ENCODE data around the gene DNAJC7. TPM values are rescaled to one million over a fixed set of nuclear protein-coding genes. Genes with fewer than 3 reads are reported as not detected.
"Not testable (repeated sequence)": the region's sequence is repeated elsewhere in the genome, so short reads cannot be mapped to it uniquely, and the experiment has no call there.

The DNAJC7 gene
- total RNA-seq, 1 experiment from 2014 or later, result 97.3 TPM

- Histone ChIP-seq H3K27me3 (ENCODE audit: control insufficient read depth, insufficient read depth, low read length) (no peaks in the 10 kb centered on the region), H3K36me3 (replicated peaks; ENCODE audit: control insufficient read depth, insufficient read depth, low read length) (no peaks in the 10 kb centered on the region), H3K4me3 (ENCODE audit: insufficient read depth, low read depth, low read length) (no peak overlapping the region)
- DNase-seq, result no peak
These were observed 68.3 kb downstream of the DNAJC7 start for GRCh38 chr17:41948762-41949460.

GRCh38 chr17:41944943-41945342 lies 72.3 kb downstream of the DNAJC7 start:
- Histone ChIP-seq H3K27me3 (ENCODE audit: control insufficient read depth, insufficient read depth, low read length) (no peaks in the 10 kb centered on the region), H3K36me3 (replicated peaks; ENCODE audit: control insufficient read depth, insufficient read depth, low read length) (no peaks in the 10 kb centered on the region), H3K4me3 (ENCODE audit: insufficient read depth, low read depth, low read length) (no peak overlapping the region)
- no peak for DNase-seq

- Histone ChIP-seq H3K4me3 (ENCODE audit: insufficient read depth, low read depth, low read length) (no peak overlapping the region), H3K36me3 (replicated peaks; ENCODE audit: control insufficient read depth, insufficient read depth, low read length) (no peaks in the 10 kb centered on the region), H3K27me3 (ENCODE audit: control insufficient read depth, insufficient read depth, low read length) (no peaks in the 10 kb centered on the region)
- no peak for DNase-seq
These were observed 73.7 kb downstream of the DNAJC7 start for GRCh38 chr17:41943492-41943891.

- Histone ChIP-seq H3K4me3 (ENCODE audit: insufficient read depth, low read depth, low read length) (no peak overlapping the region), H3K36me3 (replicated peaks; ENCODE audit: control insufficient read depth, insufficient read depth, low read length) (no peaks in the 10 kb centered on the region), H3K27me3 (ENCODE audit: control insufficient read depth, insufficient read depth, low read length) (no peaks in the 10 kb centered on the region)
- peak; percentile 23 for DNase-seq
These were observed 74.4 kb downstream of the DNAJC7 start for GRCh38 chr17:41942626-41943373.

- H3K4me3 ChIP-seq (ENCODE audit: insufficient read depth, low read depth, low read length), result no peak overlapping the region
- no peaks in the 10 kb centered on the region for H3K27me3 ChIP-seq (ENCODE audit: control insufficient read depth, insufficient read depth, low read length)
- H3K36me3 ChIP-seq (replicated peaks; ENCODE audit: control insufficient read depth, insufficient read depth, low read length), result no peaks in the 10 kb centered on the region
- DNase-seq, result peak; percentile 16
These were observed 76.1 kb downstream of the DNAJC7 start for GRCh38 chr17:41941168-41941567.

- Histone ChIP-seq H3K36me3 (replicated peaks; ENCODE audit: control insufficient read depth, insufficient read depth, low read length) (no peaks in the 10 kb centered on the region; the same call in none of the 2 replicates), H3K4me3 (ENCODE audit: insufficient read depth, low read depth, low read length) (no peak overlapping the region), H3K27me3 (ENCODE audit: control insufficient read depth, insufficient read depth, low read length) (no peaks in the 10 kb centered on the region)
- no peak for DNase-seq
These were observed 77.5 kb downstream of the DNAJC7 start for GRCh38 chr17:41939693-41940090.

- no peak for DNase-seq
- H3K4me3 ChIP-seq (ENCODE audit: insufficient read depth, low read depth, low read length), result no peak overlapping the region
- H3K27me3 ChIP-seq (ENCODE audit: control insufficient read depth, insufficient read depth, low read length), result no peaks in the 10 kb centered on the region
- no peaks in the 10 kb centered on the region; the same call in none of the 2 replicates for H3K36me3 ChIP-seq (replicated peaks; ENCODE audit: control insufficient read depth, insufficient read depth, low read length)
These were observed 78.1 kb downstream of the DNAJC7 start for GRCh38 chr17:41939044-41939692.

- Histone ChIP-seq H3K27me3 (ENCODE audit: control insufficient read depth, insufficient read depth, low read length) (no peaks in the 10 kb centered on the region), H3K36me3 (replicated peaks; ENCODE audit: control insufficient read depth, insufficient read depth, low read length) (no peaks in the 10 kb centered on the region; the same call in none of the 2 replicates), H3K4me3 (ENCODE audit: insufficient read depth, low read depth, low read length) (no peak overlapping the region)
- no peak for DNase-seq
These were observed 79.0 kb downstream of the DNAJC7 start for GRCh38 chr17:41937970-41938954.

GRCh38 chr17:41935641-41936040 lies 81.6 kb downstream of the DNAJC7 start:
- H3K4me3 ChIP-seq (ENCODE audit: insufficient read depth, low read depth, low read length), result no peak overlapping the region
- no peak for DNase-seq
- no peaks in the 10 kb centered on the region; the same call in none of the 2 replicates for H3K36me3 ChIP-seq (replicated peaks; ENCODE audit: control insufficient read depth, insufficient read depth, low read length)
- no peaks in the 10 kb centered on the region for H3K27me3 ChIP-seq (ENCODE audit: control insufficient read depth, insufficient read depth, low read length)

- Histone ChIP-seq H3K36me3 (replicated peaks; ENCODE audit: control insufficient read depth, insufficient read depth, low read length) (no peaks in the 10 kb centered on the region; the same call in none of the 2 replicates), H3K4me3 (ENCODE audit: insufficient read depth, low read depth, low read length) (no peak overlapping the region), H3K27me3 (ENCODE audit: control insufficient read depth, insufficient read depth, low read length) (no peaks in the 10 kb centered on the region)
- no peak for DNase-seq
These were observed 84.3 kb downstream of the DNAJC7 start for GRCh38 chr17:41932816-41933389.

GRCh38 chr17:41931715-41932114 lies 85.5 kb downstream of the DNAJC7 start:
- DNase-seq; H3K36me3 ChIP-seq (replicated peaks; ENCODE audit: control insufficient read depth, insufficient read depth, low read length); H3K4me3 ChIP-seq (ENCODE audit: insufficient read depth, low read depth, low read length); H3K27me3 ChIP-seq (ENCODE audit: control insufficient read depth, insufficient read depth, low read length): not testable (repeated sequence)

GRCh38 chr17:41930833-41931156 lies 86.4 kb downstream of the DNAJC7 start:
- peak overlapping the region; percentile 63 for H3K4me3 ChIP-seq (ENCODE audit: insufficient read depth, low read depth, low read length)
- not testable (repeated sequence) for DNase-seq; H3K36me3 ChIP-seq (replicated peaks; ENCODE audit: control insufficient read depth, insufficient read depth, low read length); H3K27me3 ChIP-seq (ENCODE audit: control insufficient read depth, insufficient read depth, low read length)

- Histone ChIP-seq H3K4me3 (ENCODE audit: insufficient read depth, low read depth, low read length) (peak within 1 kb of the TSS; percentile 63), H3K36me3 (replicated peaks; ENCODE audit: control insufficient read depth, insufficient read depth, low read length) (no peaks in the 10 kb centered on the region), H3K27me3 (ENCODE audit: control insufficient read depth, insufficient read depth, low read length) (no peaks in the 10 kb centered on the region)
- peak; percentile 96 for DNase-seq
These were observed 87.0 kb downstream of the DNAJC7 start, which contains the start of gene ODAD4 for GRCh38 chr17:41930009-41930832. Gene ODAD4, plus strand, starts transcription at chr17:41930617. Its CDS starts 107 bp downstream, at chr17:41930724.

All from H7 (cell line).